ENCODE data around the gene NPLOC4.
"Not testable (repeated sequence)": the region's sequence is repeated elsewhere in the genome, so short reads cannot be mapped to it uniquely, and the experiment has no call there.

The NPLOC4 gene

DNA sequence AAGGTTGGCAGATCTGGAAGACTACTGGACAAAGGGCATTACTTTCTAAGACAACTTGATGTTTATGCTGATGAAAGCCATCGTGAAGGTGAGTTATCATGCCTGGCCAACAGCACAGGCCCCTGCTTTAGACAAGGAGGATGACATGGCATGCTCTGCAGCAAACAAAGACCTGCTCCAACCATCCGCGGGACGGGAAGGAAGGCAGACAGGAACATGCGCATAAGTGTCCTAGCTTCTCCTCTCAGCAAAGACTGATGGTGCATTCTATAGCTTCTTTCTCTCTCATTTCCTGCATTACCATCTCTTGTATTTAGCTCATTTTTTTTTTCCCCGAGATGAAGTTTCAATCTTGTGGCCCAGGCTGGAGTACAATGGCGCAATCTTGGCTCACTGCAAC, 5.4 kb downstream of the NPLOC4 start:
- DNase-seq, result no peak

DNA sequence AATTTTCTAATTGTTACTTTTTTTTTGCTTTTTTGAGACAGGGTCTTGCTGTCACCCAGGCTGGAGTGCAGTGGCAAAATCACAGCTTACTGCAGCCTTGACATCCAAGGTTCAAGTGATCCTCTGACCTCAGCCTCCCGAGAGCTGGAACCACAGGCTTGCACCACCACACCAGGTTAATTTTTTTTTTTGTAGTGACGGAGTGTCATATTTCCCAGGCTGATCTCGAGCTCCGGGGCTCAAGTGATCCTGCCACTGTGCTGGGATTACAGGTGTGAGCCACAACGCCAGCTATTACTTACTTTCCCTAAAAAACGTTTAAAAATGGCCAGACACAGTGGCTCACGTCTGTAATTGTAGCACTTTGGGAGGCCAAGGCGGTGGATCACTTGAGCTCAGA, 6.6 kb downstream of the NPLOC4 start:
- no peak for DNase-seq

GRCh38 chr17:81621494-81622130, 15.3 kb downstream of the NPLOC4 start:
- DNase-seq, result no peak

DNA sequence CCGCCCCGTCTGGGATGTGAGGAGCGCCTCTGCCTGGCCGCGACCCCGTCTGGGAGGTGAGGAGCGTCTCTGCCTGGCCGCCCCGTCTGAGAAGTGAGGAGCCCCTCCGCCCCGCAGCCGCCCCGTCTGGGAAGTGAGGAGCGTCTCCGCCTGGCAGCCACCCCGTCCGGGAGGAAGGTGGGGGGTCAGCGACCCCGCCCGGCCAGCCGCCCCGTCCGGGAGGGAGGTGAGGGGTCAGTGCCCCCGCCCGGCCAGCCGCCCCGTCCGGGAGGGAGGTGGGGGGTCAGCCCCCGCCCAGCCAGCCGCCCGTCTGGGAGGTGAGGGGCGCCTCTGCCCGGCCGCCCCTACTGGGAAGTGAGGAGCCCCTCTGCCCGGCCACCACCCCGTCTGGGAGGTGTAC, 18.6 kb downstream of the NPLOC4 start:
- not testable (repeated sequence) for DNase-seq

- DNase-seq, result no peak
Observed at GRCh38 chr17:81616877-81617276, 20.0 kb downstream of the NPLOC4 start.

DNA sequence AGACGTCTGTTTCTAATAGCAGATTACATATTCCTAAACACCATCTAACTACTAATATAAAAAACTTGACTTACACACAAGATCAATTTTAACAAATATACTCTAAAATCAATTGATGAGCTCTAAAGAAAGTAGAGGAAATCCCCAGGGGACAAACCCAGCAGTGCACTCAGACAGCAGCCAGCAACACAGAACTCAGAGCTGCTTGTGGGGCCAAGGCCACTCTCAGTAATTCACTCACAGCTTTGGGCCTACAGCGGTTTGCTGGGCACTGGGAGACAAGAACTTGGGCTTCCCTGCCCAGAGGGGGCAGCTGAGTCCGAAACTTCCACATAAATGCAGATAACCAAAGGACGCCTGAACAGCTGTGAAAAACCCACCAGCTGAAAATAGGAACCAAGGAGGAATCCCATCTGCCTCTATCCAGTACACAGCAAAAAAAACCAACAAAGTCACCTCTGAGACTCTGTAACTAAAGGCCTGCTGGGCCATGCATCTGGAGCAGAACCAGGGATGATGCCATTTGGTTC, 21.4 kb downstream of the NPLOC4 start:
- no peak for DNase-seq

DNA sequence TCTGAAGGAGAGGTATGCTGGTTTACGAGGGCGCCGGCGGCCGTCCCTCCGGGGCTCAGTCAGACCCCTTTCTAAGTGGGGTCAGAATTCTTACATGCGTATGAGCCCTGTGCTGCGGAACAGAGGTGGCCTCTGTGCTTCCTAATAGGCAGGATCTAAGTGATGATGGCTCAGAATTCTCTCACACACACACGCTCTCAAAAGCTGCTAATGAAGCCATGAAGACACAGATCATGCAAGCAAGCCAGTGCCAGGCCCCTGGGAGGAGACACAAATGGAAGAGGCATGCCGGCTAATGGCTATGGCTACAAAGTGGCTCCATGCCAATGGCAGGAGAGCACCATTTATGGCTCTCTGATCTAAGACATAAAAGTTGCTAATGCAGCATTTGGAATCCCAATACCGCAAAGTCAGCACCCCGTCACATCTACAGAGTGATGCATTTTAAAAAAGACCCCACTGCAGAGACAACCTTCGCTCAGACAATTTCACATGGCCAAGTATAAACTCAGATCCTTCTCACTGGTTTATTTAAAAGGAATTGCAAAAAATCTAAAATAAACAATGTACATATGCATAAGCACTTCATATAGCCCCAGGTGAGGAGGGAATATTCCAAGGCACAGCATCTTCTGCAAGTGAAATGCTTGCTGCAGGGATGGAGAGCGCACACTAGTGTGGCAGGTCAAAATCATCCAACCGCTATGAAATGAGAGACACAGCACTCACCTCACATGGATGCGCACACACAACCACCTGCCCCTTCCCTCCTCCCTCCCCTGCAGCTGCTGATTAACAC, 24.5 kb downstream of the NPLOC4 start:
- no peak for DNase-seq

GRCh38 chr17:81609541-81610311, 27.2 kb downstream of the NPLOC4 start:
- no peak for DNase-seq

- DNase-seq, result no peak
Observed at GRCh38 chr17:81608605-81609004, 28.3 kb downstream of the NPLOC4 start.

DNA sequence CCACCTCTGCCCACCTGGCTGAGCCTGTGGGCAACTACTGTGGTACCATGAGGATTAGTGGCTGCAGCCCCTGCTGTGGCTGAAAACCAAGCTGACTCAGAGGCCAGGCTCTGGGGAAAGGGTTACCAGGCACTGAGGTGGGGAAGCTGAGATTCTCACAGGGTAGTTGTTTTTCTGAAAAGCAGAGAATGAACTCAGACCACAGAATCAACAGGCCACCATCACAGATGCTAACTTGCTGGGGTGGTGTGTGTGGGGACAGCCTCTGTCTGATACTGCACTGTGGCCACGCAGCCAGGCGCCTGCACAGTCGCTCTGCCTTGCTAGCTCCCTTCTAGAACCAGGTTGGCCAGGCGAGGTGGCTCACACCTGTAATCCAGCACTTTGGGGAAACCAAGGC, 28.8 kb downstream of the NPLOC4 start:
- no peak for DNase-seq

- DNase-seq, result no peak
Observed at GRCh38 chr17:81607431-81607830, 29.5 kb downstream of the NPLOC4 start.

- DNase-seq, result no peak
Observed at GRCh38 chr17:81603846-81604610, 32.9 kb downstream of the NPLOC4 start.

DNA sequence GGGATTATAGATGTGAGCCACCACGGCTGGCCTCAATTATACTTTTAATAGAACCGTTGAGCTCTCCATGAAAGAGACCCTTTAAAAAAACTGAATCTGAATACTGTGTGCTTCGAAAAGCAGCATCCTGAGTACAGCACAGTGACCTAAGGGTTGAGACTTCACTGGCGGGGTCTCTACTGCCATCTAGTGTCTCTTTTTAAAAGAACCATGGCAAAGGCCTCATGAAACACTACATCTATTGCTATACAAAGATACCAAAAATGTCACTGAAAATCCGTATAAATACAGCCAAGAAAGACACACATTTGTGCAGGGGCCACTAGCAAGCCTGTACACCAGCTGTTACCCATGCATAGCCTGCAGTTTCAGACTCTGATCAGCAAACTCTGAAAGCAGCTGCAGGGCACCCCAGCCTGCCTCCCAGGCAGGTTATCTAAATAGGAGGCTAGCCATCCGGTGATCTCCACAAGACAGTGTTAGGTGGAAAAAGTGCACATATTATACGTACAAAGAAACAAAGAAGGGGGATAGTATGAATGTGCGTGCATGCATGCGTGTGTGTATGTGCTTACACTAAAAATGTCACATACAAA, 35.3 kb downstream of the NPLOC4 start:
- peak; percentile 33 to 44 for DNase-seq

GRCh38 chr17:81599719-81600486, 37.0 kb downstream of the NPLOC4 start:
- DNase-seq, result no peak

DNA sequence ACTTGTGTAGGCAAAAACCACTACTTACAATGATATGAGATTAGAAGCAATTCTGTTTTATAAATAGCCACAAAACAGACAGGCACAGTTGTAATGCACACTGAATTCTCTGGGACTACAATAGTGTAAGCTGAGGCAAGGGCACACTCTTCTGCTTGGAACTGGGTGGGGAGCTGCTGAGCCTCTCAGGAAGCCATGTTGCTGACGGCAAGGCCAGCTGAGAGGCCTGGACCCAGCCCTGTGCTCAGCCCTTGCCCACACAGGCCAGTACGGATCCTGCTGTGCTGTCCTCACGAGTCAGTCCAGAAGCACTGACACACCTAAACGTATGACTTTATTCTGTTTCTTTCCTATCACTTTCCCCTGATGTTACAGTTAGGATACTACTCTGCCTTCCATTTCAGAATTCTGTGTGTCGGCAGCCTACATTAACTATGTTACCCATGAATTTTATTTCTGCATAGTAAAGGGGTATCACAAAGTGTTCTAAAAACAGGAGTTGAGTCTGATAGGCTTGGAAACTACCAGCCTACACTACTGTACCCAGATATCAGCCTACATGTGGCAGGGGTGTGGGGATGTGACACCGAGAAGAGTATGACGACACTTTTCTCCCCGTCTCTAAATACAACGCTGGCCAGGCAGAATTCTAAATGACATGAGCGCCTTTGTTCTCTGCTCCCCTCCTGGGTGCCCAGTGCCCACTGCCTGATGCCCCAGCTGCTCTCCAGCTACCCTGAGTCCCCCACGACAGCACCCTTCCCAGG, 43.6 kb downstream of the NPLOC4 start:
- no peak for DNase-seq

DNA sequence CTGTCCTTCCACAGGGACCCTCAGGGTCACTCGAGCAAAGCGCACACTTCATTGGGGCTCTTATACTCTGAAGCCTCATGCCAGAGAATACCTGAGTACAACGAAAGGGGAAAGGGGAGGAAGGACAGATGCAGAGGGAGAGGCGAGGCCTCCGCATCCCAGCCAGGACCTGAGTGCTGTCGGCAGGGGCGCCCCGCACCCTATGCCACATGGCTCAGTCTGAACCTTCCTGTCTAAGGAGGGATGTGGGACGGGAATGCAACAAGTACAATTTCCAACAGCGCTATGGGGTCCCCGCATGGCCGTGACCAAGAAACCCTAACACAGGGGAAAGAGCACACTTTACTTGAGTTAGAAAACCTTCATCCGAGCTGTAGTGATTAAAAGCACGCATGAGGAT, 44.9 kb downstream of the NPLOC4 start:
- no peak for DNase-seq

DNA sequence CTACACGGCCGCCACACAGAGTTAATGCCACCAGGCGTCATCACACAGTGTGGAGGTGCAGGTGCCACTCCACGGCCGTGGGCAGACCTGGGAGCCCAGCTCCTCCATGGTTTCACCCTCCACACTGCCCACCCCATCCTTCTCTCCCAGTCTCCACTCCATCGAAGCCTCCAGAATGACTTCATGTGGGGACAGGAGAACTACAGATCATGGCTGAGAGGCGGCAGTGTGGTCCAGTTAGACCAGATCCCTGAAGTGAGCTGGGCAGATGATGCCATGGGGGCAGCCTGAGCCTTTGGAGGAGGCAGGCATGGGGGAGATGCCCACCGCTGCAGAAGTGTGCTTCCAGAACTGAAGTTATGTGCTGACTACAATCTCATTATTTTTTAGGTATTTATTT, 46.8 kb downstream of the NPLOC4 start:
- DNase-seq, result no peak

- DNase-seq, result no peak
Observed at GRCh38 chr17:81589612-81590011, 47.3 kb downstream of the NPLOC4 start.

DNA sequence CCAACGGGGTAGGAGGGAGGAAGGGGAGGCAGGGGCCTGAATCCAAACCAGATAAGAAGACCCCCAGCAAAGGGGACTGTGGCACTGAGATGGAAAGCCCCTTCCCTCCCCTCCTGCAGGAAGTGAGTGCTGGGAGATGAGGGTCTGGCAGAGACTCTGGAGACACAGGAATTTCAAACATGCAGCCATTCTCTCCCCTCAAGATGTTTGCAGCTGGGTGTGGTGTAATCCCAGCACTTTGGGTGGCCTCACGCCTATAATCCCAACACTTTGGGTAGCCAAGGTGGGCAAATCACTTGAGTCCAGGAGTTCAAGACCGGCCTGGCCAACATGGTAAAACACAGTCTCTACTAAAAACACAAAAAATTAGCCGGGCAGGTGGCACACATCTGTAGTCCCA, 50.8 kb downstream of the NPLOC4 start:
- no peak for DNase-seq

GRCh38 chr17:81584771-81585170, 52.1 kb downstream of the NPLOC4 start:
- not testable (repeated sequence) for DNase-seq

Measured in activated CD4-positive, alpha-beta T cell treated with anti-CD3 and anti-CD28 coated beads for 4 hours (primary cell).